Spleen (tissue), 11 donors: ENCODE data around the gene HMGN1. TPM values are rescaled to one million over a fixed set of nuclear protein-coding genes. Genes with fewer than 3 reads are reported as not detected.

Experiments
- DNase-seq: peaks from one replicate; pipeline ENCODE4 v3.0.0-alpha.2; 2020
- H3K27ac ChIP-seq, 8 donors: fragments of 200-600 bp; sonication (generic) in 7 of 8; 1 replicate in 4 of 8; 2 replicates in 4 of 8; pipeline versions ENCODE4 v1.5.0 to v1.8.0; 2016 to 2021; ENCODE audit warnings: inconsistent platforms in 4 of 8, mild to moderate bottlenecking in 4 of 8, moderate library complexity in 1 of 8
- H3K27me3 ChIP-seq, 7 donors: fragments of 200-600 bp; sonication (generic) in 6 of 7; replicated peaks in 1 of 7; 1 replicate in 4 of 7; 2 replicates in 3 of 7; pipeline versions ENCODE4 v1.5.0 to v1.8.0; 2016 to 2021; ENCODE audit warnings: inconsistent platforms in 3 of 7, mild to moderate bottlenecking in 1 of 7
- H3K36me3 ChIP-seq, 6 donors: fragments of 200-600 bp; sonication (generic) in 5 of 6; 1 replicate in 4 of 6; 2 replicates in 2 of 6; pipeline versions ENCODE4 v1.5.0 to v1.8.0; 2016 to 2021; ENCODE audit warnings: inconsistent platforms in 2 of 6
- H3K4me1 ChIP-seq, 6 donors: fragments of 200-600 bp; sonication (generic) in 5 of 6; 1 replicate in 3 of 6; 2 replicates in 3 of 6; pipeline versions ENCODE4 v1.5.0 to v1.8.0; 2016 to 2021; ENCODE audit warnings: inconsistent platforms in 3 of 6
- H3K4me3 ChIP-seq, 8 donors: fragments of 200-600 bp; sonication (generic) in 7 of 8; 1 replicate in 4 of 8; 2 replicates in 4 of 8; pipeline versions ENCODE4 v1.5.0 to v1.8.0; 2016 to 2021; ENCODE audit warnings: inconsistent platforms in 4 of 8, mild to moderate bottlenecking in 4 of 8, moderate library complexity in 2 of 8
- H3K9me3 ChIP-seq, 8 donors: fragments of 200-600 bp; sonication (generic) in 7 of 8; 1 replicate in 4 of 8; 2 replicates in 4 of 8; pipeline versions ENCODE4 v1.5.0 to v1.8.0; 2016 to 2021; ENCODE audit warnings: inconsistent platforms in 4 of 8
- POLR2A ChIP-seq, 3 donors: fragments of 450-650 bp; IDR thresholded peaks; one replicate each; pipeline ENCODE4 v1.5.1; 2017; ENCODE audit warnings: antibody characterized with exemption in 3 of 3, mild to moderate bottlenecking in 1 of 3
- POLR2AphosphoS5 ChIP-seq, 3 donors: sonication (generic); formaldehyde crosslinking; IDR thresholded peaks; one replicate each; pipeline ENCODE4 v1.5.1; 2017; ENCODE audit warnings: antibody characterized with exemption in 3 of 3
- WGBS, 5 donors: extraction: QIAGEN DNeasy Blood & Tissue Kit in 3 of 5; methylation state at CpG; one replicate each; pipeline versions ENCODE4 v1.1.5 to v1.1.7; 2013 to 2018; 5-methylcytosine and 5-hydroxymethylcytosine counted together
- intact Hi-C: fragments of 100-400 bp; cut with DNase I; formaldehyde crosslinking; loops from one replicate; pipeline ENCODE4 v1.15.0; 2023; ENCODE audit warnings: low total_unique reads
- polyA plus RNA-seq, 3 donors: library from polyadenylated mRNA; stranded (reverse); fragments of 200-250 nt; gene quantifications; one replicate each; pipeline ENCODE4 v1.2.1, GENCODE V29; 2013
- total RNA-seq, 7 donors: library from RNA; depleted of rRNA in 3 of 7; stranded (reverse); fragments of >200 nt in 3 of 7; fragmentation: NEBNext Ultra II Directional in 4 of 7; extraction: Animal tissue kit (Norgen Biotek cat#: 25700) in 4 of 7; gene quantifications; one replicate each; pipeline versions ENCODE4 v1.1.0 to v1.2.1, GENCODE V29; 2016 to 2021
- TF ChIP-seq, protein P1 (sequence below), 11 experiments: fragments of 200-600 bp in 7 of 11; fragments of 450-650 bp in 4 of 11; sonication (generic) in 4 of 11; IDR thresholded peaks in 8 of 11; conservative IDR thresholded peaks in 3 of 11; 1 replicate in 7 of 11; 2 replicates in 4 of 11; pipeline versions ENCODE4 v1.4.0 to v1.8.0; 2016 to 2021; ENCODE audit warnings: antibody characterized with exemption in 11 of 11, inconsistent platforms in 4 of 11, mild to moderate bottlenecking in 1 of 11
- donor health status: healthy with polysubstance abuse.
- donor health status: DM: no; HTN: no; CAD: no; lungs with moderate emphysema.
- donor health status: DM: no; HTN: no; CAD: no.
- donor health status: Bipolar disorder and iron deficiency.
- donor health status: healthy.
- donor health status: DM: no; HTN: no; CAD: no.
- donor health status: DM: yes; HTN: yes; CAD: no.

The HMGN1 gene
- total and polyA plus RNA-seq, 10 donors, result 101 to 276 (median 172) TPM

DNA sequence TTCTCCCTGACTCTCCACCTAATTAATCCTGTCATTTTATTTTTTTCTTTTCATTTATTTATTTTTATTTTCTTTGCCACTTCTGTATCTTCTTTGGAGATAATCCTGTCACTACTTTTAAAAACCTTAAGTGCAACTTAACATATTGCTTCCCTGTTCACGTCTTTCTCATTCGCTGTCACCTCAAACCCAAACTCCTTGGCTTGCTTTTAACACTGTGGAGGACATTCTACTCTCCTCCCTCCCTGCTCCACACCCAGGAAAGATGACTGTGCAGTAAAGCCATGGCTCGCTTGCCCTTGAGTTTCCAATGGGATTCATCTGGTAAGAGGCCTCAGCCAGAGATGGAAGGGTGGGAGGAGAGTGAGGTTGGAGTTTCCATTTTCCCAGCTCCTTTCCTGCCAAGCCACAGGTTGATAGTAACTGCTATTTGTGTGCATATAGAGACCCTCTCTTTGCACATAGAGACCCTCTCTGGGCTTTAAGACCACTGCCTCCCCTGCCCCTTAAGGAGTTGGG is 29.0 kb downstream of the HMGN1 start:
- Histone ChIP-seq H3K36me3 (no peaks in the 10 kb centered on the region), H3K4me1 (peaks cover under 1 to 29% (median 2%) of the 10 kb centered on the region in 6 donors), H3K9me3 (no peaks in the 10 kb centered on the region), H3K27ac (no peak overlapping the region), H3K4me3 (no peak overlapping the region), H3K27me3 (no peaks in the 10 kb centered on the region)
- intact Hi-C loops, result loop anchor here (10.0 kb wide), 1 partner anchor 65 kb away; a partner anchor contains a TSS
- TF ChIP-seq, protein P1, sequence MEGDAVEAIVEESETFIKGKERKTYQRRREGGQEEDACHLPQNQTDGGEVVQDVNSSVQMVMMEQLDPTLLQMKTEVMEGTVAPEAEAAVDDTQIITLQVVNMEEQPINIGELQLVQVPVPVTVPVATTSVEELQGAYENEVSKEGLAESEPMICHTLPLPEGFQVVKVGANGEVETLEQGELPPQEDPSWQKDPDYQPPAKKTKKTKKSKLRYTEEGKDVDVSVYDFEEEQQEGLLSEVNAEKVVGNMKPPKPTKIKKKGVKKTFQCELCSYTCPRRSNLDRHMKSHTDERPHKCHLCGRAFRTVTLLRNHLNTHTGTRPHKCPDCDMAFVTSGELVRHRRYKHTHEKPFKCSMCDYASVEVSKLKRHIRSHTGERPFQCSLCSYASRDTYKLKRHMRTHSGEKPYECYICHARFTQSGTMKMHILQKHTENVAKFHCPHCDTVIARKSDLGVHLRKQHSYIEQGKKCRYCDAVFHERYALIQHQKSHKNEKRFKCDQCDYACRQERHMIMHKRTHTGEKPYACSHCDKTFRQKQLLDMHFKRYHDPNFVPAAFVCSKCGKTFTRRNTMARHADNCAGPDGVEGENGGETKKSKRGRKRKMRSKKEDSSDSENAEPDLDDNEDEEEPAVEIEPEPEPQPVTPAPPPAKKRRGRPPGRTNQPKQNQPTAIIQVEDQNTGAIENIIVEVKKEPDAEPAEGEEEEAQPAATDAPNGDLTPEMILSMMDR (IDR thresholded peaks at IDR 0.05 in 8 of 11, conservative IDR thresholded peaks at IDR 0.05 in 3 of 11), result no peak
- 87 to 93% (median 89%) methylated on average over 3 of the region's 3 CpGs for WGBS, 5 donors
- no peak for DNase-seq

DNA sequence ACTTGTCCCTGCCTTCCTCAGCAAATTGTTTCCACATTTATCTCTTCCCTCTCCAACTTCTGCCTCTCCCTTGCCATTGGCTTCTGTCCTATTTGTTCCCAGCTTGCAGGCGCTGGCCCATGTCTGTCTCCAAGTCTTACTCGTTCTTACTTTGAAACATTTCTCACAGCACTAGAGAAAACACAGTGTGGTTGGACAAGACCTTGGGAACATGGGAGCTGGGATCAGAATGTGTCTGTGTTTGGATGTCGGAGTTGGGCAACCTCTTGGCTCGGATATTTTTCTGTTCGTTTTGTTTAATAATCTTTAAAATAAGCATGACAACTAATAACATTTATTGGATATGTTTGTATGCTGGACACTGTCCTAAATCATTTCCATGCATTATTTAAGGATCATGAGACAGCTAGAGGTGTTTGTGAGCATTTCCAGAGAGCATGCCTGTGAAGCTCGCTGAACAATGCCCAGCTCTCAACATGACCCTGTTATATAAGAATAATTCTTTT is 29.6 kb downstream of the HMGN1 start:
- H3K4me1 ChIP-seq, result peaks cover 5 to 34% (median 8%) of the 10 kb centered on the region in 6 donors
- intact Hi-C loops, result loop anchor here (10.0 kb wide), 1 partner anchor 65 kb away; a partner anchor contains a TSS
- no peak overlapping the region for H3K4me3 ChIP-seq
- no peaks in the 10 kb centered on the region for H3K27me3 ChIP-seq
- H3K27ac ChIP-seq, result no peak overlapping the region
- TF ChIP-seq POLR2A (IDR thresholded peaks at IDR 0.05), result no peak
- TF ChIP-seq, protein P1 (IDR thresholded peaks at IDR 0.05 in 8 of 11, conservative IDR thresholded peaks at IDR 0.05 in 3 of 11), result no peak
- TF ChIP-seq POLR2AphosphoS5 (IDR thresholded peaks at IDR 0.05), result no peak
- H3K9me3 ChIP-seq, result no peaks in the 10 kb centered on the region
- H3K36me3 ChIP-seq, result no peaks in the 10 kb centered on the region
- 85 to 91% (median 87%) methylated on average over 6 of the region's 6 CpGs for WGBS, 5 donors
- no peak for DNase-seq

DNA sequence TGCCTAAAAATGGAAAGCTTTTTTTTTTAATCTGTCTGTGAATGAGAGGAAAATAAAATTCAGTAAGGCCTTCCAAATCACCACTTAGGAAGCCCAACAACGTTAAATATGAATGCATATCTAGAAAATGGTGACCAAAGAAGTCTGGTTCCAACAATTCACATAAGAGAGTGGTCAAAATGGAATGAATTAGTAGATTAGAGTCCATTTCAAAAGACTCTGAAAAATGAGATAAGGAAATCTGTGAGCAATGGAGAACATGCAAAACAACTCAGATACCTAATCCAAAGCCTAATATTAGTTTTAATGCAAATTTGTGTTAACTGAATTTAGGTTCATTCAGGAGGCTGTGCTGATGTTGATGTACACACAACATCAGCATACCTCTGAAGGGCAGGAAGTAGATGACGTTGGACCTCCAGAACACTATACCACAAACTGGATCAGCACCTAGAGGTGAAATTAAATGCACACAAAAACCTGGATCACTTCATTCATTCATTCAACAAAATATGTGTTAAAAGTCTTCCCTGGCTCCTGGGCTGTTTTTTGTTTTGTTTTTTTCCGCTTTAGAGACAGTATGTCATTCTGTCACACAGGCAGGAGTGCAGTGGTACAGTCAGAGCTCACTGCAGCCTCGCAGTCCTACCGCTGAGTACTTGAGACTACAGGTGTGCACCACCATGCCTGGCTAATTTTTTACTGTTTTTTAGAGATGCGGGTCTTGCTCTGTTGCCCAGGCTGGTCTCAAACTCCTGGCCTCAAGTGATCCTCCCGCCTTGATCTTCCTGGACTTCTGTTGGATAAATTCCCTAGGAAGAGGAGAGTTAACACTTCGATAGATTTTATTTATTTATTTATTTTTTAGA is 30.6 kb downstream of the HMGN1 start:
- 74 to 86% (median 74%) methylated on average over 8 of the region's 8 CpGs for WGBS, 5 donors

DNA sequence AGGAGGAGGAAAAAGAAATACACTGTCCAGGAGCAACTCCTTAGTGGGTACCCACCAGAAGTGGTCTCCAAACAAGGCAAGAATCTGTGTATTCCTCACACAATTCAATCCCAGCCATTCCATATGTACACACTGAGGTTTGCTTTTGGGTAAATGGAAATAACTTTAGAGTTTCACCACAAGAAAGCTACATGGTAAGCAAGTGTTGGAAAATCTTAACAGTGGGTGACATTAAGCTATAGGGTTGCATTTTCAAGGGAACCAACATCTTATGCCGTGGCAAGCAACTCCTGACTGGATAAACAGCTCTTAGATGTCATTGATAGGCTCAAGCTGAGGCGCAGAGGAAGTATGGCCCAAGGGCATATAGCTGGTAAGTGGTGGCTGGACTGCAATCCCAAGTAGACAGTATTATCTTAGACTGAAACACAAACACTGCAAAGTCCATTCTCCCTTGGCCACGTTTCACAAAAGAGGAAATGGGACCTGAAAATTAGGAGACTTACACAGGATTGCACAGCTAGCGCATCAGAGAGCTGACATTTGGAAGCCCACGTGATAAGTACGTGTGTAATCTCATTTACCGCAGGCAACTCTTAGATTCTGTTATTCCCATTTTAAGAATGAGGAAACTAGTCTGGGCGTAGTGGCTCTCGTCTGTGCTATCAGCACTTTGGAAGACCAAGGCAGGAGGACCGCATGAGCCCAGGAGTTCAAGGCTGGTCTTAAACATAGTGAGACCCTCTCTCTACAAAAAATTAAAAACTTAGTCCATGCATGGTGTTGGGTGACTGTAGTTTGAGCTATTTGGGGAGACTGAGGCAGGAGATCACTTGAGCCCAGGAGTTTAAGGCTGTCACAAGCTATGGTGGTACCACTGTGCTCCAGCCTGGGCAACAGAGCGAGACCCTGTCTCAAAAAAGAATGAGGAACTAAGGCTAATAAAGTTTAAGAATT is 31.5 kb downstream of the HMGN1 start:
- WGBS, 5 donors, result 56 to 71% (median 65%) methylated on average over 11 of the region's 11 CpGs
- TF ChIP-seq, protein P1 (IDR thresholded peaks at IDR 0.05 in 8 of 11, conservative IDR thresholded peaks at IDR 0.05 in 3 of 11), result no peak
- TF ChIP-seq POLR2A (IDR thresholded peaks at IDR 0.05), result no peak
- TF ChIP-seq POLR2AphosphoS5 (IDR thresholded peaks at IDR 0.05), result no peak
- no peak for DNase-seq
- H3K36me3 ChIP-seq, result no peaks in the 10 kb centered on the region
- H3K27me3 ChIP-seq, result no peaks in the 10 kb centered on the region
- H3K9me3 ChIP-seq, result no peaks in the 10 kb centered on the region
- intact Hi-C loops, result loop anchor here (10.0 kb wide), 1 partner anchor 67 kb away; a partner anchor contains a TSS
- H3K4me3 ChIP-seq, result no peak overlapping the region
- H3K27ac ChIP-seq, result no peak overlapping the region
- peaks cover 5 to 37% (median 10%) of the 10 kb centered on the region in 6 donors for H3K4me1 ChIP-seq

More for the DNA sequence above, 30.6 kb downstream of the HMGN1 start:
- H3K27ac ChIP-seq, result no peak overlapping the region
- TF ChIP-seq POLR2A (IDR thresholded peaks at IDR 0.05), result no peak
- no peaks in the 10 kb centered on the region for H3K27me3 ChIP-seq
- no peak overlapping the region for H3K4me3 ChIP-seq
- peaks cover 5 to 37% (median 10%) of the 10 kb centered on the region in 6 donors for H3K4me1 ChIP-seq
- H3K36me3 ChIP-seq, result no peaks in the 10 kb centered on the region
- intact Hi-C loops, result loop anchor here (10.0 kb wide), 1 partner anchor 66 kb away; a partner anchor contains a TSS
- DNase-seq, result no peak
- H3K9me3 ChIP-seq, result no peaks in the 10 kb centered on the region
